ENCODE measurements around the gene ESPL1. TPM values are rescaled to one million over a fixed set of nuclear protein-coding genes. Genes with fewer than 3 reads are reported as not detected.

ESPL1 gene
- 72.6 and 75.3 TPM in 2 replicates for total RNA-seq

GRCh38 chr12:53267999-53268629 is at the start of gene ESPL1:
ESPL1 (plus strand) TSS chr12:53268299; CDS start chr12:53268767, 468 bp downstream.
- H3K4me3 Mint-ChIP-seq (ENCODE audit: low read depth), result peak within 1 kb of the TSS; percentile 92
- peaks cover 34% of the 10 kb centered on the region for H3K4me1 Mint-ChIP-seq (ENCODE audit: low read depth)
- peak within 1 kb of the TSS; percentile 91 for H3K27ac Mint-ChIP-seq
- peak; percentile 79 for DNase-seq (ENCODE audit: low spot score)
- H3K9me3 Mint-ChIP-seq, result no peaks in the 10 kb centered on the region
- intact Hi-C loops (cut with micrococcal nuclease), result loop anchor here (1.0 to 2.0 kb wide), 6 partner anchors 16 to 59 kb away; partner anchors contain the start of genes AAAS, MYG1 and PFDN5
- no peaks in the 10 kb centered on the region for H3K27me3 Mint-ChIP-seq (ENCODE audit: low read depth)
- peaks cover 33% of the 10 kb centered on the region for H3K36me3 Mint-ChIP-seq (ENCODE audit: low read depth)

- Mint-ChIP-seq H3K4me3 (ENCODE audit: low read depth) (peak overlapping the region; percentile 96), H3K27ac (peak overlapping the region; percentile 94), H3K36me3 (ENCODE audit: low read depth) (peaks cover 35% of the 10 kb centered on the region), H3K4me1 (ENCODE audit: low read depth) (peaks cover 64% of the 10 kb centered on the region), H3K27me3 (ENCODE audit: low read depth) (no peaks in the 10 kb centered on the region), H3K9me3 (no peaks in the 10 kb centered on the region)
- intact Hi-C loops (cut with micrococcal nuclease), result loop anchor here (1.0 to 2.0 kb wide), 2 partner anchors 14 to 106 kb away; no protein-coding TSS in a partner anchor
- DNase-seq (ENCODE audit: low spot score), result no peak
These were observed 49.4 kb upstream of the ESPL1 start for GRCh38 chr12:53218551-53219291.

GRCh38 chr12:53219292-53219955 is 48.7 kb upstream of the ESPL1 start:
- Mint-ChIP-seq H3K4me3 (ENCODE audit: low read depth) (peak overlapping the region; percentile 96), H3K4me1 (ENCODE audit: low read depth) (peaks cover 68% of the 10 kb centered on the region)
- DNase-seq (ENCODE audit: low spot score), result peak; percentile 52

GRCh38 chr12:53219956-53220693 is 48.0 kb upstream of the ESPL1 start:
- H3K27ac Mint-ChIP-seq, result peak overlapping the region; percentile 99
- no peaks in the 10 kb centered on the region for H3K27me3 Mint-ChIP-seq (ENCODE audit: low read depth)
- H3K36me3 Mint-ChIP-seq (ENCODE audit: low read depth), result peaks cover 24% of the 10 kb centered on the region
- DNase-seq (ENCODE audit: low spot score), result peak; percentile 81
- H3K9me3 Mint-ChIP-seq, result no peaks in the 10 kb centered on the region
- peak overlapping the region; percentile 96 for H3K4me3 Mint-ChIP-seq (ENCODE audit: low read depth)
- intact Hi-C loops (cut with micrococcal nuclease), result loop anchor here (1.0 to 2.0 kb wide), 7 partner anchors 11 to 159 kb away; partner anchors contain the start of genes ESPL1 and PFDN5
- peaks cover 71% of the 10 kb centered on the region for H3K4me1 Mint-ChIP-seq (ENCODE audit: low read depth)

More at GRCh38 chr12:53219292-53219955, 48.7 kb upstream of the ESPL1 start:
- H3K27me3 Mint-ChIP-seq (ENCODE audit: low read depth), result no peaks in the 10 kb centered on the region
- intact Hi-C loops (cut with micrococcal nuclease), result loop anchor here (1.0 to 2.0 kb wide), 2 partner anchors 15 to 105 kb away; no protein-coding TSS in a partner anchor
- peak overlapping the region; percentile 94 for H3K27ac Mint-ChIP-seq
- no peaks in the 10 kb centered on the region for H3K9me3 Mint-ChIP-seq
- peaks cover 28% of the 10 kb centered on the region for H3K36me3 Mint-ChIP-seq (ENCODE audit: low read depth)

DNA sequence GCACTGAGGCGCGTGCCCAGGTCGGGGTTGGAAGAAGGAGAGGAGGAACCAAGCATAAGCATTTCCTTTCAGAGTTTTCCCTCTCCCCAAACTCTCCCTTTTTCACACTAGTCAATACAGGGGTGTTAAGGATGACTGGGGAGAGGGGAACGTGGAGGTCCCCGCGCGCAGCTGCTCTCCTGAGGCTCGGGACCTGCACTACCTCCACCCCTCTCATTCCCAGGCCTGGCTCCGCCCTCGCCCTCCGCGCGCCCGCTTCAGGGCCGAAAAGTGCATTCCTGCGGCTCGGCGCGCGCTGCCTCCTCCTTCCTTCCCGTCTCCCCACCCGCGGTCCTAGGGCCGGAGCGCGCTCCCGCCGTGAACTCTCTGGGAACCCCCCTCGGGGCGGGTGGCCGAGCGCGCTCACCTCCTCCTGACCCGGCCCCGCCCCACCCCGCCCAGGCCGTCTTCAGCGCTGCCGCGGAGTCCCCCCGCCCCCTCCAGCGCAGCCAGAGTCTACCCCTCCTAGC is 47.4 kb upstream of the ESPL1 start:
- intact Hi-C loops (cut with micrococcal nuclease), result loop anchor here (1.0 to 2.0 kb wide), 7 partner anchors 11 to 159 kb away; partner anchors contain the start of genes CSAD, ESPL1, PFDN5 and RARG
- peak; percentile 84 for DNase-seq (ENCODE audit: low spot score)

DNA sequence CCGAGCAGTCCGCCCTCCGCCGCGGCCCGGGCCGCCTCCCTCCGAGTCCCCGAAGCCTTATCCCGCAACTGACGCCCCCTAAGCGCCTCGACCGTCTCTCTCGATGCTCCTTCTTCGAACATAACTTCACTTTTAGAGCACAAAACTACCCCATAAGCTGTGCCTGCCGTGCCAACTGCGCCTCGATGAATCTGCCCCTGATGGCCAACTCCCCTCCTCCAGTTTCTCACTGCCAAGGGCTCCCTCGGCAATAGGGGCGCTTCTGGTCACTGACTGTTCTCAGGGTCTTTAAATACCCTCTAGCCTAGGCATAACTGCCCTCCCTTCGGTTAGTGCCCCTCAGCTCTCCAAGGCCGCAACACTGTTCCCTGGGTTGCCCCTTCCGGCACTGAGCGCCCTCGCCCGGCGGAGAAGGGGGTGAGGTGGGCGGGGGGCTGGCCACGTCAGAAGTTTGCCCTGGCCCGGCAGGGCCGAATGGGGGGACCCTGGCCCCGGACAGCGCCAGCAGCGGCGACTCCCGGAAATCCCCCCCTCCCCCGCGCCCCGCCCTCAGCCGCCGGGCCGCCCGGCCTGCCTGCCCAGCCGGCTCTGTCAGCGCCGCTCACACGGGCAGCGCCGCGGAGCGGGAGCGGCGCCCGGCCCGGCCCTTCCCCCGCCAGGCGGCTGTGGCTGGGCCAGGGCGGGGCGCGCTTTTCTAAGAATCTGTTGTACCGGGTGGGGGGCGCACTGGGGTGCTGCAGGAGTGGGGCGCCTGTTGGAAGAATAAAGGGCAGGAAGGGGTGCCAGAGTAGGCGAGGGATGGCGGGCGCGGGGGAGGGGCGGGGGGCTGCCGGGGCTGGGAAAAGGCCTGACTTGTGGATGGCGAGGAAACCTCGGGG is 46.7 kb upstream of the ESPL1 start:
- peaks cover 17% of the 10 kb centered on the region for H3K36me3 Mint-ChIP-seq (ENCODE audit: low read depth)
- H3K4me1 Mint-ChIP-seq (ENCODE audit: low read depth), result peaks cover 65% of the 10 kb centered on the region
- H3K9me3 Mint-ChIP-seq, result no peaks in the 10 kb centered on the region
- H3K27me3 Mint-ChIP-seq (ENCODE audit: low read depth), result no peaks in the 10 kb centered on the region
- H3K4me3 Mint-ChIP-seq (ENCODE audit: low read depth), result peak overlapping the region; percentile 96
- H3K27ac Mint-ChIP-seq, result peak overlapping the region; percentile 99
- intact Hi-C loops (cut with micrococcal nuclease), result loop anchor here (1.0 to 2.0 kb wide), 5 partner anchors 11 to 73 kb away; partner anchors contain the start of genes CSAD, PFDN5, RARG and ZNF740
- peak; percentile 57 for DNase-seq (ENCODE audit: low spot score)

More for the DNA sequence above, 47.4 kb upstream of the ESPL1 start:
- Mint-ChIP-seq H3K27ac (peak overlapping the region; percentile 99), H3K4me3 (ENCODE audit: low read depth) (peak overlapping the region; percentile 96), H3K36me3 (ENCODE audit: low read depth) (peaks cover 24% of the 10 kb centered on the region), H3K27me3 (ENCODE audit: low read depth) (no peaks in the 10 kb centered on the region), H3K9me3 (no peaks in the 10 kb centered on the region), H3K4me1 (ENCODE audit: low read depth) (peaks cover 72% of the 10 kb centered on the region)

- no peak for DNase-seq (ENCODE audit: low spot score)
- peaks cover 20% of the 10 kb centered on the region for H3K36me3 Mint-ChIP-seq (ENCODE audit: low read depth)
- intact Hi-C loops (cut with micrococcal nuclease), result loop anchor here (2.0 kb wide), 1 partner anchor 15 kb away; no protein-coding TSS in a partner anchor
- H3K4me1 Mint-ChIP-seq (ENCODE audit: low read depth), result peaks cover 61% of the 10 kb centered on the region
- H3K27me3 Mint-ChIP-seq (ENCODE audit: low read depth), result no peaks in the 10 kb centered on the region
- peak overlapping the region; percentile 64 for H3K4me3 Mint-ChIP-seq (ENCODE audit: low read depth)
- peak overlapping the region; percentile 67 for H3K27ac Mint-ChIP-seq
- no peaks in the 10 kb centered on the region for H3K9me3 Mint-ChIP-seq
These were observed 45.9 kb upstream of the ESPL1 start for GRCh38 chr12:53222170-53222721.

DNA sequence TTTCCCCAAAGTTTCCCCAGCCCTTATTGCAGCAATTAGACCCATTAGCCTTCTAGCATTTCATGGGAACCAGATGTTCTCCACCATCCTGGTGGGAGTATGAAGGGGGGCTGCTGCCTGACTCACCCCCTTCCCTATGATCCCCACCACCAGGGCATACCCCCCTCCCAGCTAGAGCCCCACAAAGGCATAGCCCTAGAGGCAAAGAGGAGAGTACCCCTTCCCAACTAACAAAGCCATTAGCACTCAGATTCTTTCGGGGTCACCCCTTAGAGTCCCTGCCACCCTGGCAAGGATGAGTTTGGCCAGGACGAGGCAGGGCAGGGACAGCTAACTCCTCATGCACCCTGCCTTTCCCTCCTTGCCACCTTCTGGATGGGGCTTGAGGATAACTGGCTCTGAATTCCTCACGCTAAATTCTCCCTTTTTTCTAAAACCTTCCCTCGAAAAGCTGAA is 45.3 kb upstream of the ESPL1 start:
- peak overlapping the region; percentile 42 for H3K27ac Mint-ChIP-seq
- no peaks in the 10 kb centered on the region for H3K27me3 Mint-ChIP-seq (ENCODE audit: low read depth)
- no peak for DNase-seq (ENCODE audit: low spot score)
- peaks cover 55% of the 10 kb centered on the region for H3K4me1 Mint-ChIP-seq (ENCODE audit: low read depth)
- H3K9me3 Mint-ChIP-seq, result no peaks in the 10 kb centered on the region
- H3K4me3 Mint-ChIP-seq (ENCODE audit: low read depth), result peak overlapping the region; percentile 64
- intact Hi-C loops (cut with micrococcal nuclease), result loop anchor here (2.0 kb wide), 1 partner anchor 14 kb away; no protein-coding TSS in a partner anchor
- peaks cover 20% of the 10 kb centered on the region for H3K36me3 Mint-ChIP-seq (ENCODE audit: low read depth)

DNA sequence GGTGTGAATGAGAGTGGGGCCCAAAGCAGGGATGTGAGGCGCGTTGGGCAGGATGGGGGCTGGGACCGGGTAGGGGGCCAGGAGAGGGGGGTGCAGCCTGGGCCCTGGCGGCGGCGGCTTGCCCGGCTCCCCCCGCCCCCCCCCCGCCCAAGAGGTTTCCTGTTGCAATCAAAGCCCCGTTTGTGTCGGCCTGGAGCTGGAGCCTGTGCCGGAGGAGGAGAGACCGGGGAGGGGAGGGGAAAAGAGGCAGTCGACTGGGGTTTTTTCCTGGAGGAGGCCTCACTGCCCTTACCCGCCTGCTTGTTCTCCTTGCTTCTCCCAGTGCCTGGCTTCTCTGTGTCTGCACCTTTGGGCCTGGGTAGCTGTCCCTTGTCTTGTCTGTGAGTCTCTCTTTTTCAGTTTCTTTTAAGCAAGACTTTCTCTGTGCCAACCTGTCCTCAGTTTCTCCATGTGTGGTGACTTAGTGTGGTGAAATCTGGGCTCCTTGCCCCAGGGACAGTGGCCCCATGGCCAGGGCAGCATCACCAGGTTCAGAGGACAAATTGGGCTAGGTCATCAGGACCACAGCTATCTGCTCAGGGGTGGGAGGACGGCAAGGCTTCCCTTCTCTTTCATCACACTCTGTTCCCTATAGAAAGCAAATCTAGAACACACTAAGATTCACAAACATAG is 44.6 kb upstream of the ESPL1 start:
- H3K27me3 Mint-ChIP-seq (ENCODE audit: low read depth), result no peaks in the 10 kb centered on the region
- peaks cover 20% of the 10 kb centered on the region for H3K36me3 Mint-ChIP-seq (ENCODE audit: low read depth)
- DNase-seq (ENCODE audit: low spot score), result no peak
- peaks cover 51% of the 10 kb centered on the region for H3K4me1 Mint-ChIP-seq (ENCODE audit: low read depth)
- intact Hi-C loops (cut with micrococcal nuclease), result loop anchor here (2.0 kb wide), 1 partner anchor 13 kb away; no protein-coding TSS in a partner anchor
- H3K4me3 Mint-ChIP-seq (ENCODE audit: low read depth), result peak overlapping the region; percentile 64
- no peaks in the 10 kb centered on the region for H3K9me3 Mint-ChIP-seq
- peak overlapping the region; percentile 42 for H3K27ac Mint-ChIP-seq

DNA sequence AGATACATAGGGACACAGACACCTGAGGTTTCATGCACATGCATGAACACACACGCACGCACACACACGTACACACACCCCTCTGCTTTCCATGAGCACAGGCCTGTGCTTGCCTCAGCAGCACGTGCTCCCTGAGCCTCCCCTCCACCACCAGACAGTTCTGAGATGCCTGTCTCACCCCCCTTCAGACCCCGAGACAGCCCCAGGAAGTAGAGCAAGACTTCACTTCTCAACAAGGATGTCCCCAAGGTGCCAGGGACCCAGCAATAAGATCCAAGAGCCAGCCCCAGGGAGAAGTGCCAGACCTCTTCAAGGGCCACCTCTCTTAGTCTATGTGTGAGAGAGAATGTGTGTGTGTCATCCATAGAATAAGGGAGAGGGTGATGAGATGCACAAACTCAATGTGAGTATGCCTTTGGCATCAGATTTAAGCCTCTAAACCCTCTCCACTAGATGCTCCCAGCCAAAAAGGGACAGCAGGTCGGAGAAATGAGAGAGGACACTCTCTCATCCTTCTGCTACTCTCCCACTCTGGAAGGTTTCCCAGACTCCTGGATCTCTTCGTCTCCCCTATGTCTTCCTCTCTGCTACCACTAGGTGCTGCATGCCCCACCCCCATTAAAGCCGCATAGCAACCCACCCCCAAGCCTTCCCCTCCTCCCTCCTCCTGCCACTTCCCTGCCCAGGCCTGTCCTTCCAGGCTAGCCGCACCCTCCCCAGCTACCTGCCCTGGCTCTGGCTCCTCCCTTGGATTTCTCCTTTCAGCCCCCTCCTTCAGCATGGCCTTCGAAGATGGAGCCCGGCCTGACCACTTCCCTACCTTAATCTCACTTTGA is 43.8 kb upstream of the ESPL1 start:
- H3K36me3 Mint-ChIP-seq (ENCODE audit: low read depth), result peaks cover 15% of the 10 kb centered on the region
- DNase-seq (ENCODE audit: low spot score), result no peak
- no peaks in the 10 kb centered on the region for H3K27me3 Mint-ChIP-seq (ENCODE audit: low read depth)
- H3K27ac Mint-ChIP-seq, result peak overlapping the region; percentile 47
- no peaks in the 10 kb centered on the region for H3K9me3 Mint-ChIP-seq
- peaks cover 48% of the 10 kb centered on the region for H3K4me1 Mint-ChIP-seq (ENCODE audit: low read depth)
- H3K4me3 Mint-ChIP-seq (ENCODE audit: low read depth), result peak overlapping the region; percentile 43
- intact Hi-C loops (cut with micrococcal nuclease), result no loop called here

All from activated T-helper 2 cell treated with anti-CD3 and anti-CD28 coated beads, Interferon-gamma antibody, Interleukin-2, Interleukin-4, amounts not matched to agents 10 μg/mL and 5 μg/mL and 100 μg/mL, durations not matched to agents 14 hours and 24 hours and 36 hours (primary cell).